Activated CD4-positive, alpha-beta T cell treated with anti-CD3 and anti-CD28 coated beads, Interleukin-2, Interleukin-4, amounts not matched to agents 100 ng/mL and 50 ng/mL, durations not matched to agents 16 hours and 8 hours (primary cell): ENCODE results near the gene POLR3A.

ENCODE experiments used
- DNase-seq: peaks from one replicate; pipeline ENCODE4 v3.0.0-alpha.2; 2020; ENCODE audit warnings: low spot score

POLR3A gene

GRCh38 chr10:78046711-78047269, 17.5 kb upstream of the POLR3A start:
- no peak for DNase-seq

GRCh38 chr10:78045856-78046255, 16.5 kb upstream of the POLR3A start:
- no peak for DNase-seq

DNA sequence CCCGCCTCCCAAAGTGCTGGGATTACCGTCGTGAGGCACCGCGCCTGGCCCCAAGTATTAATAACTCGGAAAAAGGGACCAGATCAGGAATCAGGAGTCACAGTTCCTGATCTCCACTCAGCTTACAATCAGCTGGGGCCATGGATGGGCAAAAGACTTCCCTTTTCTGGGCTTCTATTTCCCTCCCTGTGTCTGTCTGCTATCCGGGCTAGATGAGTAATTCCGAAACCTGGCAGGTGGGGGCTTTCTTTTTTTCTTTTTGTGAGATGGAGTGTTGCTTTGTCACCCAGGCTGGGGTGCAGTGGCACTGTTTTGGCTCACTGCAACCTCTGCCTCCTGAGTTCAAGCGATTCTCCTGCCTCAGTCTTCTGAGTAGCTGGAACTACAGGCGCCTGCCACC, 15.9 kb upstream of the POLR3A start:
- DNase-seq: peak; percentile 61

DNA sequence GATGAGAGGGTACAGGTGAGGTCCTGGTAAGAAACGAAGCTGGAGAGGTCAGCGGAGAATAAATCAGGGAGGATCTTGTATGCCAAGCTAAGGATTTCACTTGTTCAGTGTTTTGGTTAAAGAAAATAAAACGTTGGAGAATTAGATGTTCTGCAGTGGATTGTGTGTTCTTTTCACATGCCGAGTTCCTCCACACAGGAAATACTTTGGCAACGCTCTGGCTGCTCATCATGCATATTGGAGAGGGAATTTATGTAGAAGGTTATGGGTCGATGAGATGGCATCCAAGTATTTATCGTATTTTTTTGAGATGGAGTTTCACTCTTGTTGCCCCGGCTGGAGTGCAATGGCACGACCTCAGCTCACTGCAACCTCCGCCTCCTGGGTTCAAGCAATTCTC, 15.4 kb upstream of the POLR3A start:
- no peak for DNase-seq

GRCh38 chr10:78044179-78044578, 14.9 kb upstream of the POLR3A start:
- no peak for DNase-seq

DNA sequence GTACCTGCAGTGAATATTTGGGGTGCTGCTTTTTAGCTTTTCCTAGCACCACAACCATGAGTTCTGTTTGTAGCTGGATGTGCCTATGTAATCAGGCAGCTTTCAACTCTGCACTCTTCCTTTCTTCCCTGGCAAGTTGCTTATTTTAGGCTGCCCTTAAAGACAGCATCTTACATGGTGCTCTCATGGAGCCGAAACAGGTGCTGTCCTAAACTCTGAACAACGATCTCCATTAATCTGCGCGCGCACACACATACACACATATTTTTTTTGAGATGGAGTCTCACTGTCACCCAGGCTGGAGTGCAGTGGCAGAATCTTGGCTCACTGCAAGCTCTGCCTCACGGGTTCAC, 13.4 kb upstream of the POLR3A start:
- no peak for DNase-seq

DNA sequence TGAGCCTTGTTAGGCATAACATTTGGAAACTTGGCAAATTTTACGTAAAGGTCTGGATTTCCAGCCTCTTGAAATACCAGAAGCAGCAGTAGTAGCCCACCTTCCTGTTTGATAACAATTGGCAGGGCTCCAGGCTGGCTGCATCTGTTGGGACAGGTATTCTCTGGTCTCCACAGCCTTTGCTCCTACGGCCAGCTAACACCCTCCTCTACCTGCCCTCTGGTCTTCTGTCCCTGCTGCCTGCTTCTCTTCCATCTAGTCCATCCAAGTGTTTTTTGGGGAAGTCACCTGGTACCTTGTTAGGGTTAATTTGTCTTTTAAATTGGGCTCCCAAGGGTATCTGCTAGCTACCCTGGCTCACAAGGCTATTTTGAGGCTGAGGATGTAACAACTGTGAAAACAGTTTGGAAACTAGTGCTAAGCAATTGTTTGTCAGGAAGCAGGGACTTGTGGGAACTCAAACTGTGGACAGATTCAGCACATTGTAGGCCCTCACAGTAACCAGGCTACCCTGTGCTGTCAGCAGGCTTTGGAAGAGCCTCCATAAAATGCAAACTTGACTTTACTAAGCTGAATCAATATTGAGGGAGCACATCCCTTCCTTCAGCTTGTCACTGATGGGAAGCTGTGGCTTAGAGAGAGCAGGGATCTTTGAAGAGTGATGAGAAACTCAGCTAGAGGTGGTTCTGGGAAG, 12.9 kb upstream of the POLR3A start:
- DNase-seq: no peak

- DNase-seq: no peak
These were observed 12.1 kb upstream of the POLR3A start for GRCh38 chr10:78041170-78042057.

GRCh38 chr10:78039743-78040142, 10.4 kb upstream of the POLR3A start:
- no peak for DNase-seq

DNA sequence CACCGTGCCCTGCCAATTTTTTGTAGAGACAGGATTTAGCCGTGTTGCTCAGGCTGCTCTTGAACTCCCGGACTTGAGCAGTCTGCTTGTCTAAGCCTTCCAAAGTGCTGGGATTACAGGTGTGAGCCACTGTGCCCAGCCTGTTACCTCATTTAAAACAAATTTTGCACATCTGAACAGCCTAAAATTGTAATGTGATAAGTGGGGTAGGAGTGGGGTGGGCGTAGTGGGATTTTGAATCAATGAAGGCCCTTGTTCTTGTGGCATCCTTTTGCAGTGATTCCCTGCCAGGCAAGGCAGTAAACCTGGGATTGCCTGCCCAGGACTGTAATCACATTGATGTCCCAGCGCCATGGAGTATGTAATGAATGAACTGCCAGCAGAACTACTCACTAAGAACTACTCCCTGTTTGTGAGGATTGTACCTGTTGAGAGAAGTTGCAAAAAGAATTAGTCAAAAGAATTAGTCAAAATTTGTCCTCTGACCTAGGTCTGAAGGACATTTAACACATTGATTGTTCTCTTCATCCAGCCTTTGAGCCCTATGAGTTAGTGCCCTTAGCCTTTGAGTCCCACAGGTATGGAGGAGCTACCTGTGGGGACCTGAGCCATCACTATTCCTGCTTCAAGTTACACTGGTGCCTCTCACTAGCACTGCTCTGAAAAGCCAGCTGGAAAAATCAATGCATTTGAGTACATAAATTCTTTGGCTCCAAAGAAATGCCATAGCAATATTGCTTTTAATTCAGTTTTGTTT, 9.7 kb upstream of the POLR3A start:
- no peak for DNase-seq

- no peak for DNase-seq
These were observed 8.8 kb upstream of the POLR3A start for GRCh38 chr10:78038105-78038504.

DNA sequence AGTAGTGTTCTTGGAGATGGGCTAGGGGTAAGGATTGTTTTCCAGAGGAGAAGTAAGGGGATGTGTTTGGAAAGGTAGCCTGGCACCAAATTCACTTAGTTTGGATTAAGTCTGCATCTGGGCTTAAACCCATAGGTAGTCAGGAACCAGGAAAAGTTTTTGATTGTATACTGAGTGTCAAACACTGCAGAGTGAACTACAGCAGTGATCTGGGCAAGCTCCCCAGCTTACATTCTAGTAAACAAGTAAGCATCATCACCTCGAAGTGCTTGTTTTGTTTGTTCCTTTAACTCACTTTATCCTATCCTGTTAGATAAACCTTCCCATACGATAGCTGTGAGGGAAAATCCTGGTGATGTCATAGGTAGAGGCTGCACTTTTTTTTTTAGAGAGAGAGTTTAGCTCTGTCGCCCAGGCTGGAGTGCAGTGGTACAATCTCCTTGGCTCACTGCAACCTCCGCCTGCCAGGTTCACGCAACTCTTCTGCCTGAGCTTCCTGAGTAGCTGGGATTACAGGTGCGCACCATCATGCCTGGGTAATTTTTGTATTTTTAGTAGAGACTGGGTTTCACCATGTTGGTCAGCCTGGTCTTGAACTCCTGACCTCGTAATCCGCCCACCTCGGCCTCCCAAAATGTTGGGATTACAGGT, 6.7 kb upstream of the POLR3A start:
- no peak for DNase-seq

GRCh38 chr10:78035437-78035836, 6.1 kb upstream of the POLR3A start:
- DNase-seq: no peak

DNA sequence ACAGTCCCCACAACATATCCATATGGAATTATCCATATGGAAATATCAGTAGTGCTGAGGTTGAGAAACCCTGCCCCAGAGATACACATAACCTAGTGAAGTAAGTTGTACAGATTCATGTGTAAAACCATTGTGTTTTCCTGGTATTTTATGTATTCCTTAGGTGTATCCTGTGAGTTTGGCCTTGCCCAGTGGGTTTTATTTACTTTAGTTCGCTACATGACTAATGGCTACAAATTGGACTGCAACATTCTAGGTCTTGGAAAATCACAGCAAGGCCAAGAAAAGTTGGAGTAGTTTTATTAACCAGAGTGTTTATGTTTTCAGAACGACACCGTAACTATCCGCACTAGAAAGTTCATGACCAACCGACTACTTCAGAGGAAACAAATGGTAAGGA, 5.7 kb upstream of the POLR3A start:
- DNase-seq: no peak

DNA sequence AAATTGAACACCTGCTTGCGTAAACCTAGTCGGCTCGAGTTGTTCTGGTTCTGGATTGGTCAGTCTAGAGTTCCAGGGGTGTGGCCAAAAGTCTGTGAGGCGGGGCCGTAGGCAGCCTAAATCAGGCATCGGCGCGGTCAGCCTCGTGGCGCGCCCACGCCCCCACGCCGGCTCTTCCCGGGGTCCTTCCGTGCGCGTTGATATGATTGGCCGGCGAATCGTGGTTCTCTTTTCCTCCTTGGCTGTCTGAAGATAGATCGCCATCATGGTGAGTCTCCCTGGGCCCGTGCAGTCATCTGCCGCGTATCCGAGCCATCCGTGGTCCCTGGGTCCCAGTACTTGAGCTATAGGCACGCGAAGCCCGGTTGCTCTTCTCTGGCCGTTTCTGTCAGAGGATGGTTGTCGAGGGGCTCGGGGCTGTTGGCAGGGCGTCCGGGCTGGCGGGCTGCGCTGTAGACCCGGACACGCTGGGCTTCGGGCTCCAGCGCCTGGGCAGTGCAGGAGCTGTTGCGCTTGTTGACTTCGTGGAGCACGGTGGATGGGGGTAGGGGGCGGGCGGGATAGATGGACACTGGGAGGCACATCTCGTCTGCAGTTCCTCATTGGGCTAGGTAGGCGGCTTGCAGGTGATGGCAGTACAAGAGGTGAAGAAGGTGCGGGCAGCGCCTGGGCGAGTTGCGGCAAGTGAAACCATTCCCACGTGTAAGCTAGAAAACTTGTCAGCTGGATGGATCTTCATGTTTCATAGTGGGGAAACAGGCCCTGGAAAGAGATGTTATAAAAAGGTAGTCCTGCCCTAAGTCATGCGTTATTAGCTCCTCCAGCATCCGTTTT, 4.5 kb upstream of the POLR3A start, which contains the start of gene RPS24:
Gene RPS24 (plus strand): TSS at position 227 of the 834 bp plus-strand sequence. CDS start 39 bp downstream, at position 266.
- peak; percentile 97 for DNase-seq

DNA sequence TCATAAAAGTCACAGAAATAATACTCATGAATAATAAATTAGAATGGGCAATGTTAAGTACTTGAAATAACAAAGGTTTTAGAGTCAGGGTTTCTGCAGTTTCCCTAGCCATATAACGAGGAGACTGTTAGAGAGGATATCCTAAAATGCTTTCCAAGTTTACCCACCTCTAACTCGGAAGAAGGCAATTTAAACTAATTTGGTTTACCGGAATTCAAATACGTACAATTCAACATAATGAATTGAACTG, 4.0 kb upstream of the POLR3A start:
- no peak for DNase-seq

GRCh38 chr10:78028438-78029268, 662 bp downstream of the POLR3A start:
- DNase-seq: no peak

GRCh38 chr10:78025685-78026364, 3.5 kb downstream of the POLR3A start:
- no peak for DNase-seq

GRCh38 chr10:78023741-78024140, 5.6 kb downstream of the POLR3A start:
- DNase-seq: no peak

DNA sequence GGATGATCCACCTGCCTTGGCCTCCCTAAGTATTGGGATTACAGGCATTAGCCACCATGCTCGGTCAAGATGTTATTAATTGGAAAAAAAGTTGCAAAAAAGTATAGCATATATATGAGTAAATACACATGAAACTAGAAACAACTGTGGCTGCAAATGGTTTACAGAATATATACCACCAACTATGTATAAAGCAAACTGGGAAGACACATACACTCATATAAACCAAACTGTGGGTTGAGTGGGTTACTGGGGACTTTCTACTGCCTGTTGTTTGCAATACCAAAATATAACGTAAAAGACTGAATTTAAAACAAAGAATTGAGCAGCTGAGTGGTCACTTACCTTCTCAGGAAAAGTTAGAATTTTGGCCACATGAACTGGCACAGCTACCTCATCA, 8.1 kb downstream of the POLR3A start:
- DNase-seq: no peak
